ENCODE results near the gene POLR2H.

The POLR2H gene

DNA sequence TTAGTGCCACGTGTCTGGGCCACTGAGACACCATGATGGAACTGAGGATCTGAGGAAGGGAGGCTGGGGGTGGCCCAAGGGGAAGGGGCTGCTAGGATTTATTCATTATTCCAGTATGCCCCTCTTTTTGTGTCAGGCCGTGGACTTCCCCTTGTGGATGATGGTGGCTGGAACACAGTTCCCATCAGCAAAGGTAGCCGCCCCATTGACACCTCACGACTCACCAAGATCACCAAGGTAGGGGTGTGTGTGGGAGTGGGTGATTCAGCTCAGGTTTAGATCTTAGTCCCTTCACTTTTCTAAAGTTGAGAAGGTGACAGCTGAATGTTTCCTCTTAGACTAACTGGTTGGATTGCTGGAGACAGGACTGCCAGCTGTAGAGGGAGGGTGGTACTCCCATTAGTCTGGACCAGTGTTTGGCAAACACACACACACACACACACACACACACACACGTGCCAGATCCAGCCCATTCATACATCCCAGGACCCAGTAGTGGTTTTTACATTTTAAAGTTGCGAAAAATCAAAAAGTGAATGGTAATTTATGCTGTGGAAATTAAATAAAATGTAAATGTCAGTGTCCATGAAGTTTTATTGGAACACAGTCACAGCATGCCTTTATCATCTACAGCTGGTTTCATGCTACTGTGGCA is 35.7 kb upstream of the POLR2H start:
- TF ChIP-seq, protein P1, sequence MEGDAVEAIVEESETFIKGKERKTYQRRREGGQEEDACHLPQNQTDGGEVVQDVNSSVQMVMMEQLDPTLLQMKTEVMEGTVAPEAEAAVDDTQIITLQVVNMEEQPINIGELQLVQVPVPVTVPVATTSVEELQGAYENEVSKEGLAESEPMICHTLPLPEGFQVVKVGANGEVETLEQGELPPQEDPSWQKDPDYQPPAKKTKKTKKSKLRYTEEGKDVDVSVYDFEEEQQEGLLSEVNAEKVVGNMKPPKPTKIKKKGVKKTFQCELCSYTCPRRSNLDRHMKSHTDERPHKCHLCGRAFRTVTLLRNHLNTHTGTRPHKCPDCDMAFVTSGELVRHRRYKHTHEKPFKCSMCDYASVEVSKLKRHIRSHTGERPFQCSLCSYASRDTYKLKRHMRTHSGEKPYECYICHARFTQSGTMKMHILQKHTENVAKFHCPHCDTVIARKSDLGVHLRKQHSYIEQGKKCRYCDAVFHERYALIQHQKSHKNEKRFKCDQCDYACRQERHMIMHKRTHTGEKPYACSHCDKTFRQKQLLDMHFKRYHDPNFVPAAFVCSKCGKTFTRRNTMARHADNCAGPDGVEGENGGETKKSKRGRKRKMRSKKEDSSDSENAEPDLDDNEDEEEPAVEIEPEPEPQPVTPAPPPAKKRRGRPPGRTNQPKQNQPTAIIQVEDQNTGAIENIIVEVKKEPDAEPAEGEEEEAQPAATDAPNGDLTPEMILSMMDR (conservative IDR thresholded peaks at IDR 0.05; ENCODE audit: low read length) = no peak
- DNase-seq (ENCODE audit: low read depth) = no peak
- H3K4me3 ChIP-seq (ENCODE audit: low read length) = no peak overlapping the region

DNA sequence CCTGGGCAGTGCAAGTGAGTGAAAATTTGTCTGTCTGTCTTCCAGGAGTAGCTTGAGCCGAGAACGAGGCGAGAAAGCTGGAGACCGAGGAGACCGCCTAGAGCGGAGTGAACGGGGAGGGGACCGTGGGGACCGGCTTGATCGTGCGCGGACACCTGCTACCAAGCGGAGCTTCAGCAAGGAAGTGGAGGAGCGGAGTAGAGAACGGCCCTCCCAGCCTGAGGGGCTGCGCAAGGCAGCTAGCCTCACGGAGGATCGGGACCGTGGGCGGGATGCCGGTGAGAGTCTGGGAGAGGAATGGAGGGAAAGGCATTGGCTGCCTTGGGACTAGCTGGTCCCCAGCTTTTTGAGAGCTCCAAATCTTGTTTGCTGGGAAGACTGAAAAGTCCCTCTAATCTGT is 34.3 kb upstream of the POLR2H start:
- DNase-seq (ENCODE audit: low read depth) = no peak
- H3K4me3 ChIP-seq (ENCODE audit: low read length) = no peak overlapping the region
- TF ChIP-seq, protein P1 (conservative IDR thresholded peaks at IDR 0.05; ENCODE audit: low read length) = no peak

- DNase-seq (ENCODE audit: low read depth) = no peak
- TF ChIP-seq, protein P1 (conservative IDR thresholded peaks at IDR 0.05; ENCODE audit: low read length) = no peak
These were observed 33.0 kb upstream of the POLR2H start for GRCh38 chr3:184328516-184328915.

GRCh38 chr3:184332370-184333090 is 29.0 kb upstream of the POLR2H start:
- DNase-seq (ENCODE audit: low read depth) = peak; percentile 87
- TF ChIP-seq, protein P1 (conservative IDR thresholded peaks at IDR 0.05; ENCODE audit: low read length) = no peak
- no peak overlapping the region for H3K4me3 ChIP-seq (ENCODE audit: low read length)

More at GRCh38 chr3:184328516-184328915, 33.0 kb upstream of the POLR2H start:
- H3K4me3 ChIP-seq (ENCODE audit: low read length) = no peak overlapping the region

DNA sequence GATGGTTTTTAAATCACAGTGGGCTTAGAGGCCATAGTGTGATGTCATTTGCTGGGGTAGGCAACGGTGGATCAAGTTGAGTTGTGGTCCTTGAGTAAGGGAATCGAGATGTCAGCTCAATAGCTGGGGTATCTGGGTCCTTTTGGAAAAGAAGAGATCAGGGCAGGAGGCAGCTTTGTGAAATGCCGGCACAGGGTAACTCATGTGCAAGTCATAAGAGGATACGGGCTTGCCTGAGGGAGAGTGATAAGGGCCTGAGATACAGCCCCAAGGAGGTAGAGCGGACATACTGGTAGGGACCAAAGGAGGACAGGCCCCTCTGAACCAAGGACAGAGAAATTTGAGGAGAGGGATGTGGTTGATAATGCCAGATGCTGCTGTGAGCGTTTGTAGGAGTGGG is 28.3 kb upstream of the POLR2H start:
- DNase-seq (ENCODE audit: low read depth) = no peak
- TF ChIP-seq, protein P1 (conservative IDR thresholded peaks at IDR 0.05; ENCODE audit: low read length) = no peak
- no peak overlapping the region for H3K4me3 ChIP-seq (ENCODE audit: low read length)

GRCh38 chr3:184333700-184334099 is 27.8 kb upstream of the POLR2H start:
- no peak overlapping the region for H3K4me3 ChIP-seq (ENCODE audit: low read length)
- TF ChIP-seq, protein P1 (conservative IDR thresholded peaks at IDR 0.05; ENCODE audit: low read length) = no peak
- no peak for DNase-seq (ENCODE audit: low read depth)
